Fibroblast of lung (primary cell): ENCODE data around the gene PHGDH.

Source experiments
- EZH2 ChIP-seq: IDR thresholded peaks from 2 replicates; pipeline ENCODE4 v1.5.1; 2012; ENCODE audit warnings: low read length, control low read depth, mild to moderate bottlenecking; ENCODE audit errors: missing control alignments
- TF ChIP-seq, protein P1 (sequence below), 2 donors: IDR thresholded peaks in 1 of 2; conservative IDR thresholded peaks in 1 of 2; 1 replicate in 1 of 2; 2 replicates in 1 of 2; pipeline ENCODE4 v1.5.1; 2011 to 2012; ENCODE audit warnings: low read length in 2 of 2, control low read depth in 1 of 2, inconsistent platforms in 1 of 2, low read depth in 1 of 2, mild to moderate bottlenecking in 1 of 2

DNA sequence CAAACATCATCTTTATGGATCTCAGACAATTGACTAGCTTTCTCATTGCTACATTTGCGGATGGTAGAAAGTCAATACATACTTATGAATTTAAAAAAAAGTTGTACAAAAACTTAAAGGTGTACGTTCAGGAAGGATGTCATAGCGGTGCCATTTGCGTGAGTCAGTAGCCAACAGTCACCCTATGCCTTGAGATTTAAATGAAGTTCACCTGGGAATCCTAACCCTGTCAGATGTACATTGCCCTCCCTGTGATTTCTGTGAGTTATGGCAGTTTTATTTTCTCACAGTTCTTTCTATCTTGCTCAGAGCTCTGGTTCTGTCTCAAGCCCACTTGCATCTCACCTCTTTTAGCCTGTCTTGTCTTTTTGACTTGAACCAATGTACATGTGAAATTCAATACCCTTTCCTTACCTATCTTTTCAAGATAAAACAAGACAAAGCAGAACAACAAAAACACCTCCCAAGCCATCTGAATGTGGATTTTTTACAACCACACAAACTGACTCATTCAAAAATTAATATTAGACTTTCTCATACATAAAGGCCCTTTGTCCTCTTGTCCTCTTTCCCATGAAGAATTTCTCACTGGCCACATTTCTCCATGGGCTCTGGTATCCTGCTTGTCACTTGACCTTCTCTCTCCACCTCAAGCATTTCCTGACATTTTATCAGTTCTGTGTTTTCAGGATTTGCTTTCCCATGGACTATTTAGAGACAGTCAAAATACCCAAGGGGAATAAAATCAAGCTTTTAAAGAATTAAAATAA, 38.4 kb upstream of the PHGDH start:
- TF ChIP-seq, protein P1, sequence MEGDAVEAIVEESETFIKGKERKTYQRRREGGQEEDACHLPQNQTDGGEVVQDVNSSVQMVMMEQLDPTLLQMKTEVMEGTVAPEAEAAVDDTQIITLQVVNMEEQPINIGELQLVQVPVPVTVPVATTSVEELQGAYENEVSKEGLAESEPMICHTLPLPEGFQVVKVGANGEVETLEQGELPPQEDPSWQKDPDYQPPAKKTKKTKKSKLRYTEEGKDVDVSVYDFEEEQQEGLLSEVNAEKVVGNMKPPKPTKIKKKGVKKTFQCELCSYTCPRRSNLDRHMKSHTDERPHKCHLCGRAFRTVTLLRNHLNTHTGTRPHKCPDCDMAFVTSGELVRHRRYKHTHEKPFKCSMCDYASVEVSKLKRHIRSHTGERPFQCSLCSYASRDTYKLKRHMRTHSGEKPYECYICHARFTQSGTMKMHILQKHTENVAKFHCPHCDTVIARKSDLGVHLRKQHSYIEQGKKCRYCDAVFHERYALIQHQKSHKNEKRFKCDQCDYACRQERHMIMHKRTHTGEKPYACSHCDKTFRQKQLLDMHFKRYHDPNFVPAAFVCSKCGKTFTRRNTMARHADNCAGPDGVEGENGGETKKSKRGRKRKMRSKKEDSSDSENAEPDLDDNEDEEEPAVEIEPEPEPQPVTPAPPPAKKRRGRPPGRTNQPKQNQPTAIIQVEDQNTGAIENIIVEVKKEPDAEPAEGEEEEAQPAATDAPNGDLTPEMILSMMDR (conservative IDR thresholded peaks at IDR 0.05 in 1 of 2, IDR thresholded peaks at IDR 0.05 in 1 of 2; ENCODE audit: low read depth in 1 of 2, low read length in 2 of 2) = no peak
- no peak for TF ChIP-seq EZH2
